Type B pancreatic cell (in vitro differentiated cells): Measurements from ENCODE around the gene ALG8. TPM values are rescaled to one million over a fixed set of nuclear protein-coding genes. Genes with fewer than 3 reads are reported as not detected.

Experiments used
- DNase-seq: peaks from one replicate; pipeline ENCODE4 v3.0.0; 2021; ENCODE audit warnings: mixed read lengths; ENCODE audit not compliant: unreplicated experiment; ENCODE audit errors: extremely low spot score
- H3K27ac Mint-ChIP-seq: 2 replicates; pipeline ENCODE4 v1.8.0; 2021; ENCODE audit warnings: mild to moderate bottlenecking, mixed read lengths
- H3K27me3 Mint-ChIP-seq: 2 replicates; pipeline ENCODE4 v1.8.0; 2021; ENCODE audit warnings: mixed read lengths
- H3K36me3 Mint-ChIP-seq: 2 replicates; pipeline ENCODE4 v1.8.0; 2021; ENCODE audit warnings: mixed read lengths
- H3K4me1 Mint-ChIP-seq: one replicate; pipeline ENCODE4 v1.8.0; 2021; ENCODE audit warnings: mixed read lengths; ENCODE audit not compliant: unreplicated experiment
- H3K4me3 Mint-ChIP-seq: 2 replicates; pipeline ENCODE4 v1.8.0; 2021; ENCODE audit warnings: mild to moderate bottlenecking, mixed read lengths
- H3K9me3 Mint-ChIP-seq: 2 replicates; pipeline ENCODE4 v1.8.0; 2021; ENCODE audit warnings: mixed read lengths
- total RNA-seq: library from RNA; stranded (reverse); gene quantifications from 2 replicates; pipeline ENCODE4 v1.2.1, GENCODE V29; 2021; ENCODE audit warnings: low replicate concordance
- TF ChIP-seq, protein P1 (sequence below): fragments of 200-600 bp; sonication (generic); conservative IDR thresholded peaks from 2 replicates; pipeline ENCODE4 v1.5.0; 2021; ENCODE audit warnings: antibody characterized with exemption, mild to moderate bottlenecking

Gene ALG8
- total RNA-seq, 1 donor from 2014 or later = 71.8 TPM

DNA sequence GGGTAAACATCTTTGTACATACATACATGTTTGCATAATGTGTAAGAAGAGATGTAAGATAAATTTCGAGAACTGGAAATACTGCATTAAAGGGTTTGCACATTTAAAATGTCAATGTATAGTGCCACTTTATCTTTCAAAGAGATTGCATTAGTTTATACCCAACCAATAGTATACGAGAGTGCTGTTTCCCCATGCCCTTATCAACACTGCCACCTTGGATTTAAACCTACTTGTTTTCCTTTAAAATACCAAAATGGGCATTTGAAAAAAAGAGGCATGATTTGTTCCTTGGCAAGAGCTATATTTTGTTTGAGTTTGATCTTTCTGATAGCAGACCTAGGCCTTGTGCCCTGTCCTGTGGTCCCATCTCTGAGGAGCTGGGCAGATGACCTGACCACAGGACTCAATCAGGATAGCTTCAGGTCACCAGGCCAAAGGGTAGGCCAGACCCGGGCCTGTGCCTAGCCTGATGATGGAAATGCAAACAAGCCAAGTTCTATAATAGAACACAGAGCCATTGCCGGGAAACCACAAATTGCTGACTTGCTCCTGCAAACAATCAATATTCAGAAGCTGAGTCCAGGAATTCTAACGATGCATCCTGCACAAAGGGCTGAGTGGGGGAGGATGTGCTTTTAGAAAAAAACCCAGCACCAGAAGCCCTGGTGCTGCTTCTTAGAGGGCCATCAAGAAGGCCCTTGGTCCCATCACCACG is 16.9 kb upstream of the ALG8 start:
- Mint-ChIP-seq H3K27me3 (no peaks in the 10 kb centered on the region), H3K9me3 (no peaks in the 10 kb centered on the region), H3K27ac (peak overlapping the region; percentile 67), H3K36me3 (peaks cover 3% of the 10 kb centered on the region), H3K4me3 (no peak overlapping the region), H3K4me1 (peaks cover 11% of the 10 kb centered on the region)
- TF ChIP-seq, protein P1, sequence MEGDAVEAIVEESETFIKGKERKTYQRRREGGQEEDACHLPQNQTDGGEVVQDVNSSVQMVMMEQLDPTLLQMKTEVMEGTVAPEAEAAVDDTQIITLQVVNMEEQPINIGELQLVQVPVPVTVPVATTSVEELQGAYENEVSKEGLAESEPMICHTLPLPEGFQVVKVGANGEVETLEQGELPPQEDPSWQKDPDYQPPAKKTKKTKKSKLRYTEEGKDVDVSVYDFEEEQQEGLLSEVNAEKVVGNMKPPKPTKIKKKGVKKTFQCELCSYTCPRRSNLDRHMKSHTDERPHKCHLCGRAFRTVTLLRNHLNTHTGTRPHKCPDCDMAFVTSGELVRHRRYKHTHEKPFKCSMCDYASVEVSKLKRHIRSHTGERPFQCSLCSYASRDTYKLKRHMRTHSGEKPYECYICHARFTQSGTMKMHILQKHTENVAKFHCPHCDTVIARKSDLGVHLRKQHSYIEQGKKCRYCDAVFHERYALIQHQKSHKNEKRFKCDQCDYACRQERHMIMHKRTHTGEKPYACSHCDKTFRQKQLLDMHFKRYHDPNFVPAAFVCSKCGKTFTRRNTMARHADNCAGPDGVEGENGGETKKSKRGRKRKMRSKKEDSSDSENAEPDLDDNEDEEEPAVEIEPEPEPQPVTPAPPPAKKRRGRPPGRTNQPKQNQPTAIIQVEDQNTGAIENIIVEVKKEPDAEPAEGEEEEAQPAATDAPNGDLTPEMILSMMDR = no peak
- no peak for DNase-seq

DNA sequence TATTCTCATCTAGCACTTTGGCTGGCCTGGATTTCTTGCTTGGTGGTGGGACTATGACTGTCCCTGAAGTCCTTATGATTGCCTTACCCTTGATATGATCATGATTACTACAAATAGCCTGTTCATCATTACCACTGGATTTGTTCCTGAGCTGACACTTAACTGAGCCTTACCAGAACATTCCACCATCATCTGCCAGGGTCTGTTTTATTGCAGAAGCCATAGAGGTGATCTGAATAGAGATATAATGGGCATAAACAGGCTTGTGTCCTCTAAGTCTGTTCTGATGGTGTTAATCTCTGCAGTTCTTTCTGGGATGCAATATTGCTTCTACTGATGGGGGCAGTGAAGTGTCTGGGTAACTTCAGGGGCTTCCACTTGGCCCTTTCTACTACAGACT is 12.4 kb upstream of the ALG8 start:
- no peaks in the 10 kb centered on the region for H3K9me3 Mint-ChIP-seq
- no peak overlapping the region for H3K4me3 Mint-ChIP-seq
- no peak for DNase-seq
- H3K4me1 Mint-ChIP-seq = peaks cover 19% of the 10 kb centered on the region
- TF ChIP-seq, protein P1 = no peak
- no peak overlapping the region for H3K27ac Mint-ChIP-seq
- H3K36me3 Mint-ChIP-seq = peaks cover 3% of the 10 kb centered on the region
- no peaks in the 10 kb centered on the region for H3K27me3 Mint-ChIP-seq

DNA sequence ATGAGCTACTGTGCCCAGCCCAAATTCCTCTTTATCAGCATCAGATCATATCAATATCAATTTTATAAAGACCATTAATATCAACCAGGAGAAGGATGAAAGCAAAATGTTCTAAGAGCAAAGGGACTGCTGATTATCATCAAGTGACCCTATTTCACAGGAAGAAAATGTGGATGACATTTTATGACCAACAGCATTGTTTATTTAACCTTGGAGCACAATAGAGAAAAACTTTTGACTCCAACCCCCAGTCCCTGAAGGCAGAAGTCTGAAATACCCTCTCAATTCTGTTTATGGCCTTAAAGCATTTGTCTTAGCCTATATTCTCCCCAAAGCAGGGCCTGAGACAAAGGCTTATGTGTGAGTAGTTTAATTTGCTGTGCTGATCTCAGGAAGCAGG is 11.3 kb upstream of the ALG8 start:
- Mint-ChIP-seq H3K36me3 (peaks cover 3% of the 10 kb centered on the region), H3K27me3 (no peaks in the 10 kb centered on the region), H3K27ac (peak overlapping the region; percentile 15), H3K4me3 (no peak overlapping the region), H3K4me1 (peaks cover 13% of the 10 kb centered on the region), H3K9me3 (no peaks in the 10 kb centered on the region)
- no peak for DNase-seq
- TF ChIP-seq, protein P1 = no peak

DNA sequence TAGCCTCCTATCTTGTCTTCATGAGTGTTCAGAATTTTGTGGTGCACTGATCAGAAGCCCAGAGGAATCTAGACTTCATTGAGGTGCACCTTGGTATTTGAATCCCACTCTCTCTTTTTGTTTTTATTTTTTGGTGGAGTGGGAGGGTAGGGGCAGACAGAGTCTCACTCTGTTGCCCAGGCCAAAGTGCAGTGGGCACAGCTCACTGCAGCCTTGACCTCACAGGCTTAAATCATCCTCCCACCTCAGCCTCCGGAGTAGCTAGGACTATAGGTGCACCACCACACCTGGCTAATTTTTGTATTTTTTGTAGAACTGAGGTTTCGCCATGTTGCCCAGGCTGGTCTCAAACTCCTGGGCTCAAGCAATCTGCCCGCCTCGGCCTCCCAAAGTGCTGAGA is 10.9 kb upstream of the ALG8 start:
- Mint-ChIP-seq H3K4me3 (no peak overlapping the region), H3K27me3 (no peaks in the 10 kb centered on the region), H3K9me3 (no peaks in the 10 kb centered on the region), H3K27ac (peak overlapping the region; percentile 15), H3K4me1 (peaks cover 13% of the 10 kb centered on the region), H3K36me3 (peaks cover 3% of the 10 kb centered on the region)
- TF ChIP-seq, protein P1 = no peak
- no peak for DNase-seq

DNA sequence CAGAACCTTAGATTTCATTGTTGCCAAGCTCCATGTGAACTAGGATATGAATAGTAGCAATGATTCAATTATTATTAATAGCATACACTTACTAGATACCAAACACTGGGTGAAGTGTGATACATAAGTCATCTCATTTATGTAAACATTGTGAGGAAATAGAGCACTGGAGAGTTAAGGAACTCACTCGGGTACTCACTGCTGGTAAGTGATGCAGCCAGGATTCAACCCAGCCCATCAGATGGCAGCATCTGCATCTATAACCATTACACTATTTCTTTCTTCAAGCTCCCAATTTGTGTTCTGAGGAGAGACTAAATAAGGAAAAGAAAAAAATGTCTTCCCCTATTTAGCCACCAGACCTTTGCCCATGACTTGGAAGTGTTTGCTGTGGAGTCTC is 10.2 kb upstream of the ALG8 start:
- peaks cover 13% of the 10 kb centered on the region for H3K4me1 Mint-ChIP-seq
- H3K27ac Mint-ChIP-seq = no peak overlapping the region
- TF ChIP-seq, protein P1 = no peak
- no peak overlapping the region for H3K4me3 Mint-ChIP-seq
- H3K27me3 Mint-ChIP-seq = no peaks in the 10 kb centered on the region
- H3K9me3 Mint-ChIP-seq = no peaks in the 10 kb centered on the region
- no peak for DNase-seq
- peaks cover 3% of the 10 kb centered on the region for H3K36me3 Mint-ChIP-seq

DNA sequence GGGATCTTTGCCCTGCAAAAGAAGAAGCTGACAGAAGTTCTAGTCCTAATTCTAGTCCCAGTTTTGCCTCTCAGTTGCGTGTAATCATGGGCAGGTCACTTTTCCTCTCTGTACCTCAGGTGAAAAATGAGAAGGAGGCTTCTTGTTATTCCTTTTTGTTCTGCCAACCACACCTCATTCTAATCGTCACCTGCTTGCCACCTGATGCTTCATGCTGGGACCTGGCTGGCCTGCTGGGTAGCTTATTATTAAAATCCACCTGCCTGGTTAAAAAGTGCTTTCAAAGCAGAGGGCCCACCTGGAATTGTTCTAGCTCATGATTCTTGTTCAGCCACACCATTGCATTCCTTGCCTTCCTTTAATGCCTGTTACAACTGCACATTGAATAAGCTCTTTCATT is 8.4 kb upstream of the ALG8 start:
- peaks cover 4% of the 10 kb centered on the region for H3K36me3 Mint-ChIP-seq
- H3K27me3 Mint-ChIP-seq = no peaks in the 10 kb centered on the region
- TF ChIP-seq, protein P1 = no peak
- H3K9me3 Mint-ChIP-seq = no peaks in the 10 kb centered on the region
- H3K4me1 Mint-ChIP-seq = peaks cover 17% of the 10 kb centered on the region
- no peak overlapping the region for H3K4me3 Mint-ChIP-seq
- no peak for DNase-seq
- peak overlapping the region; percentile 78 for H3K27ac Mint-ChIP-seq
